ENCODE data around the gene ME1.

Gene ME1

DNA sequence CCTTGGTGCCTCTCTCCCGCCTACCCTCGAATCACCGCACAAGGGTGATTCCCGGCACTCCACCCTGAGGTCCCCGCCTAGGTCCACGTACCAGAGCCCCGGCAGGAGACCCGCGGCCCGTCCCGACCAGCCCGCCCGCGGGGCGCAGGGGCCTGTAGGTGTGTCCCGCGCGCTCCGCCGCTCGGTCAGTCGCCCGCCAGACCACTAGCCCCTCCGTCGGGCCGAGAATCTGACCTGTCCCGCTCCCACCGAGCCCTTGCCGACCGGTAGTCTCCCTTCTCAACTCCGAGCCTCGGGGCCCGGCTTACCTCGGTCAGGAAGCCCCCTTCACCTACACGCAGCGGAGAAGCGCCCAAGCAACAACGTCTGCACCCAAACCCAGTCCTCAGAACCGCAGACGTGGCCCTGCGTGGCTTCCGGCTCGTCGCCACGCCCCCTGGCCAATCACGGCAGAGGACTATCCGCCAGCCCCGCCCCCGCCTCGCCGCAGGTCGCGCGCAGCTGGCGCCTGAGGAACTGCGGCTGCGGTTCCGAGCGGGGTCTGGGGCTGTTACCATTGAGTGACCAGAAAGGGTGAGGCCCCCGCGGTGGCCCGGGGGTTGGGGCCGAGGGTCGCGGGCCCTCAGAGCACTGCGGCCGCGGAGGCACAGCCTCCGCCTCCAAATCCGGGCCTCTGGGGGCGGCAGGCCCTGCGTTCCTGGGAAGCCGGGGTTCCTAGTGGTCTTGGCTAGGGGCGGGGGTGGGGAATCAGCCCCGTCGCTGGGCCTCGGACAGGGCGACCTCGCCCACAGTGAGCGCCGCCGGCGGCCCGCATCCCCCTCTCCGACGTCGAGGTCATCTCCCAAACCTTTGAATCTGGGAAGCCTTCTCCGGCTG lies 237.7 kb downstream of the ME1 start, which contains the start of the genes PGM3 and RWDD2A:
PGM3 (minus strand) TSS at position 395 of the 876 bp plus-strand sequence. CDS start 2,253 bp downstream, outside the sequence.
RWDD2A (plus strand) TSS at position 487 of the 876 bp plus-strand sequence. CDS start 1,095 bp downstream, outside the sequence.
- H3K4me3 ChIP-seq (ENCODE audit: low read depth, low read length), result peak within 1 kb of the TSS; percentile 94
- ChIA-PET POLR2A (interaction anchor here (0.9 to 1.6 kb wide), 5 partner anchors 10 to 127 kb away, joined by 3 to 5 read pairs (median 4); partner anchors contain the start of gene UBE3D), CTCF (interaction anchor here (0.6 to 4.0 kb wide), 6 partner anchors 22 to 422 kb away, joined by 3 to 29 read pairs (median 6); partner anchors contain the start of genes DOP1A and UBE3D)
- H3K4me1 ChIP-seq (ENCODE audit: control insufficient read depth, insufficient read depth, low read length), result peaks cover 2% of the 10 kb centered on the region; the same call in 1 of the 2 replicates
- peak within 1 kb of the TSS; percentile 76; the same call in 1 of the 2 replicates for H3K27ac ChIP-seq (ENCODE audit: extremely low read depth, low read depth, low read length)
- H3K9me3 ChIP-seq (ENCODE audit: control insufficient read depth, insufficient read depth, low read depth, low read length), result no peaks in the 10 kb centered on the region
- H3K36me3 ChIP-seq (ENCODE audit: control insufficient read depth in 2 of 2, insufficient read depth in 1 of 2, low read length in 2 of 2), result peaks cover 16 to 64% of the 10 kb centered on the region in 2 experiments
- TF ChIP-seq ZNF23 (tag by site-specific recombination; IDR thresholded peaks at IDR 0.05; ENCODE audit: borderline replicate concordance), result no peak
- TF ChIP-seq RBAK (tag by site-specific recombination; IDR thresholded peaks at IDR 0.05), result no peak
- no peak for TF ChIP-seq ZNF549 (tag by site-specific recombination; IDR thresholded peaks at IDR 0.05)
- TF ChIP-seq SP2 (tag by site-specific recombination; IDR thresholded peaks at IDR 0.05), result peak; percentile 84
- no peak; the same call in 1 of the 2 replicates for TF ChIP-seq HOXC10 (CRISPR knock-in tag; IDR thresholded peaks at IDR 0.05)
- no peak for TF ChIP-seq SETDB1 (IDR thresholded peaks at IDR 0.05; ENCODE audit: insufficient read length, low read length)
- TF ChIP-seq ZNF112 (tag by site-specific recombination; IDR thresholded peaks at IDR 0.05), result no peak
- no peak for TF ChIP-seq ZNF248 (tag by site-specific recombination; IDR thresholded peaks at IDR 0.05)
- no peak for TF ChIP-seq ZNF114 (tag by site-specific recombination; IDR thresholded peaks at IDR 0.05)
- TF ChIP-seq OSR2 (tag by site-specific recombination; IDR thresholded peaks at IDR 0.05), result no peak
- no peak for TF ChIP-seq INSM2 (tag by site-specific recombination; IDR thresholded peaks at IDR 0.05)
- no peak for TF ChIP-seq ZNF596 (tag by site-specific recombination; IDR thresholded peaks at IDR 0.05)
- TF ChIP-seq ZNF140 (tag by site-specific recombination; IDR thresholded peaks at IDR 0.05), result no peak
- TF ChIP-seq ZBTB7A (tag by site-specific recombination; IDR thresholded peaks at IDR 0.05; ENCODE audit: low read depth), result peak; percentile 72; the same call in 1 of the 2 replicates
- TF ChIP-seq ZNF132 (tag by site-specific recombination; IDR thresholded peaks at IDR 0.05; ENCODE audit: borderline replicate concordance), result no peak
- no peak for TF ChIP-seq ZNF521 (tag by site-specific recombination; IDR thresholded peaks at IDR 0.05)
- no peak for TF ChIP-seq ZNF221 (tag by site-specific recombination; IDR thresholded peaks at IDR 0.05; ENCODE audit: borderline replicate concordance)
- TF ChIP-seq WT1 (tag by site-specific recombination; IDR thresholded peaks at IDR 0.05), result no peak
- TF ChIP-seq ZNF394 (tag by site-specific recombination; IDR thresholded peaks at IDR 0.05; ENCODE audit: borderline replicate concordance), result peak; percentile 30; the same call in 1 of the 2 replicates
- TF ChIP-seq ZNF654 (tag by site-specific recombination; IDR thresholded peaks at IDR 0.05; ENCODE audit: low read depth), result no peak
- 0 out of 2 replicates have a peak, but pooled peaks have one; percentile 43 for TF ChIP-seq ZNF24 (tag by site-specific recombination; IDR thresholded peaks at IDR 0.05)
- TF ChIP-seq ZBTB21 (tag by site-specific recombination; IDR thresholded peaks at IDR 0.05), result no peak
- TF ChIP-seq, protein P1, sequence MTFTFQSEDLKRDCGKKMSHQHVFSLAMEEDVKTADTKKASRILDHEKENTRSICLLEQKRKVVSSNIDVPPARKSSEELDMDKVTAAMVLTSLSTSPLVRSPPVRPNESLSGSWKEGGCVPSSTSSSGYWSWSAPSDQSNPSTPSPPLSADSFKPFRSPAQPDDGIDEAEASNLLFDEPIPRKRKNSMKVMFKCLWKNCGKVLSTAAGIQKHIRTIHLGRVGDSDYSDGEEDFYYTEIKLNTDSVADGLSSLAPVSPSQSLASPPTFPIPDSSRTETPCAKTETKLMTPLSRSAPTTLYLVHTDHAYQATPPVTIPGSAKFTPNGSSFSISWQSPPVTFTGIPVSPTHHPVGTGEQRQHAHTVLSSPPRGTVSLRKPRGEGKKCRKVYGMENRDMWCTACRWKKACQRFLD (tag by site-specific recombination; IDR thresholded peaks at IDR 0.05), result no peak
- no peak for TF ChIP-seq PRDM6 (tag by site-specific recombination; IDR thresholded peaks at IDR 0.05)
- no peak for TF ChIP-seq ZSCAN18 (tag by site-specific recombination; IDR thresholded peaks at IDR 0.05)
- TF ChIP-seq ZNF175 (tag by site-specific recombination; IDR thresholded peaks at IDR 0.05), result no peak
- TF ChIP-seq ZNF658 (tag by site-specific recombination; IDR thresholded peaks at IDR 0.05), result no peak
- TF ChIP-seq ZNF600 (tag by site-specific recombination; IDR thresholded peaks at IDR 0.05), result peak; percentile 98
- TF ChIP-seq ZBTB10 (tag by site-specific recombination; IDR thresholded peaks at IDR 0.05), result peak; percentile 34
- TF ChIP-seq ZFP69B (tag by site-specific recombination; IDR thresholded peaks at IDR 0.05), result peak; percentile 40; the same call in 1 of the 2 replicates
